ENCODE results near the gene OR11A1.

DNA sequence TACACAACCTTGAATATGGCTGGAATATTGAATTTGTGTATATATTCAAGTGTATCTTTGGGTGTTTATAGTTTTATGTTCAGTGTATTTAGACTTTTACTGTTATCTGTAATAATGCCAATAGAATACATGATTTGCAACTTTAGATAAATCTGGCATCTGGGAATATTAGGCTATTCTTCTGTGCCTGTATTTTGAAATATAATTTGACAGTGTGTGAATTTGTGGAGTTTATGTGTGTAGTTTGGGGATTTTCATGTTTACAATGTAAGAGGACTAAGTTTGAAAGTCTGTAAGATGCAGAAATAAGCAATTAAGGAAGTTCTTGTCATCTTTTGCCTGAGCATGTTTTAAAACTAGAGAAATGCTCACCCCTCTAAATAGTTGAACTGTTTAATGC lies 17.9 kb downstream of the OR11A1 start, which contains the start of gene OR10C1:
- TF ChIP-seq, protein P1, sequence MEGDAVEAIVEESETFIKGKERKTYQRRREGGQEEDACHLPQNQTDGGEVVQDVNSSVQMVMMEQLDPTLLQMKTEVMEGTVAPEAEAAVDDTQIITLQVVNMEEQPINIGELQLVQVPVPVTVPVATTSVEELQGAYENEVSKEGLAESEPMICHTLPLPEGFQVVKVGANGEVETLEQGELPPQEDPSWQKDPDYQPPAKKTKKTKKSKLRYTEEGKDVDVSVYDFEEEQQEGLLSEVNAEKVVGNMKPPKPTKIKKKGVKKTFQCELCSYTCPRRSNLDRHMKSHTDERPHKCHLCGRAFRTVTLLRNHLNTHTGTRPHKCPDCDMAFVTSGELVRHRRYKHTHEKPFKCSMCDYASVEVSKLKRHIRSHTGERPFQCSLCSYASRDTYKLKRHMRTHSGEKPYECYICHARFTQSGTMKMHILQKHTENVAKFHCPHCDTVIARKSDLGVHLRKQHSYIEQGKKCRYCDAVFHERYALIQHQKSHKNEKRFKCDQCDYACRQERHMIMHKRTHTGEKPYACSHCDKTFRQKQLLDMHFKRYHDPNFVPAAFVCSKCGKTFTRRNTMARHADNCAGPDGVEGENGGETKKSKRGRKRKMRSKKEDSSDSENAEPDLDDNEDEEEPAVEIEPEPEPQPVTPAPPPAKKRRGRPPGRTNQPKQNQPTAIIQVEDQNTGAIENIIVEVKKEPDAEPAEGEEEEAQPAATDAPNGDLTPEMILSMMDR (conservative IDR thresholded peaks at IDR 0.05; ENCODE audit: low read depth, low read length) = no peak
- TF ChIP-seq EZH2phosphoT487 (IDR thresholded peaks at IDR 0.05; ENCODE audit: borderline replicate concordance, low read length) (no peak), EZH2 (IDR thresholded peaks at IDR 0.05; ENCODE audit: low read length, unreplicated experiment) (no peak)

All from PC-3 (cell line).